Measurements from ENCODE around the gene LCK. TPM values are rescaled to one million over a fixed set of nuclear protein-coding genes. Genes with fewer than 3 reads are reported as not detected.

Gene LCK
- total RNA-seq, 3 donors from 2014 or later (not counting 1 experiment from before 2014, with no cell fraction given), result 180 to 227 (median 215) TPM

GRCh38 chr1:32224285-32224684, 26.8 kb upstream of the LCK start:
- WGBS (ENCODE audit: insufficient coverage), result 95% methylated on average over 4 of the region's 4 CpGs
- Mint-ChIP-seq H3K4me3 (peak overlapping the region; percentile 56), H3K36me3 (peaks cover 18% of the 10 kb centered on the region), H3K4me1 (peaks cover 20 to 29% of the 10 kb centered on the region in 2 donors), H3K27ac (peak overlapping the region; percentile 92 to 96), H3K27me3 (ENCODE audit: low read depth in 2 of 2) (no peaks in the 10 kb centered on the region), H3K9me3 (no peaks in the 10 kb centered on the region)
- peaks cover 30% of the 10 kb centered on the region for H3K4me1 ChIP-seq (ENCODE audit: control insufficient read depth, insufficient read depth, low read length)
- H3K4me3 ChIP-seq (ENCODE audit: low read length), result no peak overlapping the region
- peaks cover 45% of the 10 kb centered on the region for H3K36me3 ChIP-seq (ENCODE audit: control insufficient read depth, insufficient read depth, low read length)
- no peak for ATAC-seq
- H3K27ac ChIP-seq (ENCODE audit: low read length), result no peak overlapping the region
- TF ChIP-seq, protein P1, sequence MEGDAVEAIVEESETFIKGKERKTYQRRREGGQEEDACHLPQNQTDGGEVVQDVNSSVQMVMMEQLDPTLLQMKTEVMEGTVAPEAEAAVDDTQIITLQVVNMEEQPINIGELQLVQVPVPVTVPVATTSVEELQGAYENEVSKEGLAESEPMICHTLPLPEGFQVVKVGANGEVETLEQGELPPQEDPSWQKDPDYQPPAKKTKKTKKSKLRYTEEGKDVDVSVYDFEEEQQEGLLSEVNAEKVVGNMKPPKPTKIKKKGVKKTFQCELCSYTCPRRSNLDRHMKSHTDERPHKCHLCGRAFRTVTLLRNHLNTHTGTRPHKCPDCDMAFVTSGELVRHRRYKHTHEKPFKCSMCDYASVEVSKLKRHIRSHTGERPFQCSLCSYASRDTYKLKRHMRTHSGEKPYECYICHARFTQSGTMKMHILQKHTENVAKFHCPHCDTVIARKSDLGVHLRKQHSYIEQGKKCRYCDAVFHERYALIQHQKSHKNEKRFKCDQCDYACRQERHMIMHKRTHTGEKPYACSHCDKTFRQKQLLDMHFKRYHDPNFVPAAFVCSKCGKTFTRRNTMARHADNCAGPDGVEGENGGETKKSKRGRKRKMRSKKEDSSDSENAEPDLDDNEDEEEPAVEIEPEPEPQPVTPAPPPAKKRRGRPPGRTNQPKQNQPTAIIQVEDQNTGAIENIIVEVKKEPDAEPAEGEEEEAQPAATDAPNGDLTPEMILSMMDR (IDR thresholded peaks at IDR 0.05), result no peak
- no peaks in the 10 kb centered on the region for H3K9me3 ChIP-seq (ENCODE audit: control insufficient read depth, insufficient read depth, low read length)
- intact Hi-C loops (cut with micrococcal nuclease), result loop anchor here (5.0 kb wide), 1 partner anchor 113 kb away; the partner anchor contains the start of gene MARCKSL1
- no peaks in the 10 kb centered on the region for H3K27me3 ChIP-seq (ENCODE audit: control insufficient read depth, insufficient read depth, low read length)
- DNase-seq, result no peak

DNA sequence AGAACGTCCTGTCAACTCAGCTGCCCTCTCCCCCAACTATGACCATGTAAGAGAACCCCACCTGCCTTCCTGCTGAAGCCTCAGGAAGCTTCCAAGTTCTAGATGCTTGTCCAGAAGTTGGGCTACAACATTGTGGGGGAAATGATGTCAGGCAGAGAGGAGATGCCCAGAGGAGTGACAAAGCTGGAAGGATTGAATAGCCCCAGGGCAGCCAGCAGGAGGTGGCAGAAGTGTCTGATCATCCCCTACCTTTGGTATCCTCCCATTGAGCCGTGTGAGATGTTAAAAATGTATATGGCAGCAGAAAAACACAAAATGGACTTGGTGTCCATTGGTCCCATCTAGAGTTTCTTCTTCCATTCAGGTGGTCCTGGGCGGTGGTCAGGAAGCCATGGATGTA, 22.3 kb upstream of the LCK start:
- ATAC-seq, result no peak
- no peak overlapping the region for H3K27ac ChIP-seq (ENCODE audit: low read length)

DNA sequence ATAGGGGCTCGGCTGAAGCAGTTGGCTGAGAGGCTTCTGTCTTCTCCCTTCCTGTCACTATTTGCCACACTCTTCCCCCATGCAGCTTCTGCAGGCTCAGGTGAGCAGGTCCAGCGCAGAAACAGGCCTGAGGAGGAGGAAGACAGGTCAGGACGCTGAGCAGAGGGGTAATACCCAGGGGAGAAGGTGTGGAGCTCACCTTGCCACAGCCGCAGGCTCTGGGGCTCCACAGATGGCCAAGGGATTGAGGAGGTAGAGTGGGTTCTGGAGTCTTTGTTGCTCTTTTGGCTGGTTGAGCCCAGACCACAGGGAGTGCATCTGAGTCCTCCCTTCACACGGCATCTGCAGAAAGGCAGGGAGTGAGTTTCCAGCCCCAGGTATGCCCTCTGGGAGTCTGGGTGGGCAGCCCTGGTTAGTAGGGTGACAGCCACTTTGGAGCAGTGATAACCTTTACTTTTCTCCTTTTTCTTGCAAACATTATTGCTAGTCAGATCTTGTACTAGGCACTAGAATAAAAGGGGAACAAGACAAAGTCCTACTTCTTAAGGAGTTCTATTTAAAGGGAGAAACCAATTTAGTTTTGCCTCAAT, 19.1 kb upstream of the LCK start:
- 88% methylated on average over 5 of the region's 5 CpGs for WGBS (ENCODE audit: insufficient coverage)

More for the DNA sequence above, 22.3 kb upstream of the LCK start:
- peaks cover 60% of the 10 kb centered on the region for H3K36me3 ChIP-seq (ENCODE audit: control insufficient read depth, insufficient read depth, low read length)
- intact Hi-C loops (cut with micrococcal nuclease), result no loop called here
- no peaks in the 10 kb centered on the region for H3K9me3 Mint-ChIP-seq
- H3K4me1 ChIP-seq (ENCODE audit: control insufficient read depth, insufficient read depth, low read length), result peaks cover 5% of the 10 kb centered on the region
- TF ChIP-seq, protein P1 (IDR thresholded peaks at IDR 0.05), result no peak
- no peaks in the 10 kb centered on the region for H3K27me3 Mint-ChIP-seq (ENCODE audit: low read depth in 2 of 2)
- H3K27ac Mint-ChIP-seq, result no peak overlapping the region
- 89% methylated on average over 3 of the region's 3 CpGs for WGBS (ENCODE audit: insufficient coverage)
- no peak for DNase-seq
- H3K4me3 Mint-ChIP-seq, result no peak overlapping the region
- no peaks in the 10 kb centered on the region for H3K9me3 ChIP-seq (ENCODE audit: control insufficient read depth, insufficient read depth, low read length)
- no peak overlapping the region for H3K4me3 ChIP-seq (ENCODE audit: low read length)
- H3K27me3 ChIP-seq (ENCODE audit: control insufficient read depth, insufficient read depth, low read length), result no peaks in the 10 kb centered on the region
- H3K4me1 Mint-ChIP-seq, result peaks cover 7% of the 10 kb centered on the region in 2 donors
- H3K36me3 Mint-ChIP-seq, result peaks cover 18% of the 10 kb centered on the region

More for the DNA sequence above, 19.1 kb upstream of the LCK start:
- DNase-seq, result no peak
- ATAC-seq, result no peak
- Histone ChIP-seq H3K36me3 (ENCODE audit: control insufficient read depth, insufficient read depth, low read length) (peaks cover 38% of the 10 kb centered on the region), H3K27ac (ENCODE audit: low read length) (no peak overlapping the region), H3K27me3 (ENCODE audit: control insufficient read depth, insufficient read depth, low read length) (no peaks in the 10 kb centered on the region), H3K4me1 (ENCODE audit: control insufficient read depth, insufficient read depth, low read length) (no peaks in the 10 kb centered on the region), H3K9me3 (ENCODE audit: control insufficient read depth, insufficient read depth, low read length) (no peaks in the 10 kb centered on the region), H3K4me3 (ENCODE audit: low read length) (no peak overlapping the region)
- no peaks in the 10 kb centered on the region for H3K9me3 Mint-ChIP-seq
- peak overlapping the region; percentile 0 to 19 for H3K27ac Mint-ChIP-seq
- H3K36me3 Mint-ChIP-seq, result peaks cover 18% of the 10 kb centered on the region
- TF ChIP-seq, protein P1 (IDR thresholded peaks at IDR 0.05), result no peak
- H3K4me3 Mint-ChIP-seq, result no peak overlapping the region
- intact Hi-C loops (cut with micrococcal nuclease), result no loop called here
- no peaks in the 10 kb centered on the region for H3K4me1 Mint-ChIP-seq
- no peaks in the 10 kb centered on the region for H3K27me3 Mint-ChIP-seq (ENCODE audit: low read depth in 2 of 2)
